GM18526 (cell line): ENCODE results near the gene ELL.

Experiments
- POLR2A ChIP-seq: IDR thresholded peaks from 3 replicates; pipeline ENCODE4 v1.6.1; 2011; ENCODE audit not compliant: insufficient read length; ENCODE audit errors: extremely low read depth

The ELL gene

DNA sequence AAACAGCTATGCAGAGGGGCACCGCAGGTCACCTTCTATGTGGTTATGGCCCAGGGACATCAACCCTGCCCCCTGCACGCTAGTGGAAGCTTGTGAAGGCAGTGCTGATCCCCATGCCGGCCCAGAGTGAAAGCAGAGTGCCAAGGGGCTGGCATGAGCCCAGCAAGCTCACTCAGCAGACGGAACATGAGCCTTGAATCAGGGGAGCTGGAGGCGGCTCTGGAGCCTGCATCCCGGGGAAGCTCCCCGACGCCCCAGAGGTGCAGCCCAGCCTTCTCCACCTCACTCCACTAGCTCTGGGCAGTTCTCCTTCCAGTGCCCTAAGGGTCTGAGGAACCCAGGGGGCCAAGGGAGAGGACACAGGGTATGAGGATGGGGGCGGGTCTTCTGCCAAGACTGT lies 64.9 kb downstream of the ELL start:
- no peak for TF ChIP-seq POLR2A

DNA sequence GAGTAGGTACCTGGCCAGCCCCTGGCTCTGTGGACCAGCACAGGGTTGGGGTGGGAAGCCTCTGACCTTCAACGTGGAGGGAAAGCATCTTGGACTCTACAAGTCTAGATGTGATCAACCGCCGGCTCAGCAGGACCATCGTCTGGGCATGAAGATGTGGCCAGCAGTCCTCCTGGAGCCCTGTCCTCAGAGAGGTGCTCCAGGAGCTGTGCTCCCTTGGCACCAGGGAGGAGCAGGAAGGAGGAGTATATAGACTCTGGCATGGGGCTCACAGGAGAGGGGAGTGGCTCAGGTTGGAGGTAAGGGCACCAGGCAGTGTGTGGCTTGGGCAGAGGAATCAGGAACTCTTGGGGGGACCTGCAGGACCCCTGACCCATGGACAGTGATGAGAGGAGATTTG lies 65.6 kb downstream of the ELL start:
- no peak for TF ChIP-seq POLR2A

- no peak for TF ChIP-seq POLR2A
Measured at GRCh38 chr19:18453269-18454024, 68.4 kb downstream of the ELL start.

- no peak for TF ChIP-seq POLR2A
Measured at GRCh38 chr19:18452386-18452785, 69.5 kb downstream of the ELL start.

DNA sequence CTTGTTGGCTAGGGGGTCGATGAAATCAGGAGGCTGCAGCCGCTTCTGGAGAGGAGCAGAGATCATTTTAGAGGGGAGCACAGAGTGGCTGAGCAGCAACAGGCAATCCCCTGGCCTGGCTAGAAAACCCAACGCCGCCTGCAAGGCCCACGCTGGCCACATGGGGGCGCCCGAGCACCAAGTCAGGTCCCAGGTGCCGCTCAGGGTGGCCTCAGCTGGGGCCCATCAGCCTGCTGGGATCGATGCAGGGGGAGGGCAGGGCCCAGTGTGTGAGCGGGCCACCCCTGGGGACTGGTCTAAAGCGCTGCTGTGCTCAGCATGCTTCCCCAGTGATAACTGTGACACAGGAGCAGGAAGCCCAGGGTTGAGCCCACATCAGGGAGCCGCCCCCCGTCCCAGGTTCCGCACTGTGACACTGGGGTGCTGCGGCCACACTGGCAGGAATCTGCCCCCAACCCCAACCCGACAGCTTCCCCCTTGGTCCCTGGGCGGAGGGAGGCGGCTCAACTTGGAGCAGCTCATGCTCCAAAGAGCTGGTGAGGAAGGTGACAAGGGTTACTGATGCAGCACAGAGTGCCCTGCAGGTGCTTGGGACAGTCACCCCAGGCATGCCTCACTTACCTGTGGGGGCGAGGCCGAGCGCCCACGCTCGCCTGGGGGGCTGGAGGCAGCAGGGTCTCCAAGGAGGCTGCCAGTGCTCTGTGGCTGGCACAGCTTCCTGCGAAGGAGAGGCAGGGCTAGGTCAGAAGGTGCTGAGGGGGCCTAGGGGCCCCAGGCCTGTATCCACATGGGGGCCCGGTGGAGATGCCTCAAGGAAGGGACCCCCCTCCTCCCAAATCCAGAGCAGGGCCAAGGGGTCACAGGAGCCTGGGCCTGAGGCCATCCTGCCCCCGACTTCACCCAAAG lies 70.7 kb downstream of the ELL start:
- TF ChIP-seq POLR2A = no peak

DNA sequence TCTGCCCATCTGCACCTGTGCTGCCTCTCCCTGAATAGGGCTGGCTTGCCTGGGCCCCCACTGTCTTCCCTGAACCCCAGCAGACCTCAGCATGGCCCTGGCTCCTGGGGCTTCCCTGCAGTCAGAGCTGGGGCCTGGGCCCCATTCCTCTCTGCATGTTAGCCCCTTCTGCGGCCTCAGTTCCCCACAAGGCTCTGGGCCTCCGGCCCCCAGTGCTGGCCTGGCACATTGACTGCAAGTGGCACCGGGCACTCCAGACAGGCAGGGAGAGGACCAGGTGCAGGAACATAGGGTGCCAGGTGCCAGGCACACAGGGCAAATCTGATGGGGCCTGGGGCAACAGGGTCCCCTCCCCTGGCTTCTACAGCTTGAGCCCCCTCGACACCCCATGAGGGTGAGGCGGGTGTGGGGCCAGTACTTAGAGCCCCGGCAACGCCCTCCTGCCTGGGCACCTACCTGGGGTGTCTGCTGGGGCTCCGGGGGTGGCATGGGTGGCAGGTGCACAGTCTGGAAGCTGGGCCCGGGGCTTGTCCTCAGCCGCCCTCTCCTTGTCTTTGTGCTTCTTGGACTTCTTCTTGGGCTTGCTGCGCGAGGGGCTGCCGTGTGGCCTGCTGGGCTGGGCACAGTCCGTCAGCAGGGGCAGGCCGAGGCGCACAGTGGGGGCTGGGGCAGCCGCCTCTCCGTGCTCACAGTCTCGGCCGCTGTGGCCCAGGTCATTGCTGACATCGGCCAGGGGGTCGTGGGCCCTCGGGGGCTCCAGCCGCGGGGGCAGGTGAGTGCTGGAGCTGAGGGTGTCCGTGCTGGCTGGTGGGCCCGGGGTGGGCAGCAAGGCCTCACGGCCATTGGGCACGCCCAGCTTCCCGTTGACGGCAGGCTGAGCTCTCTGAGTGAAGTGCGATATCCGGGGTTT lies 71.6 kb downstream of the ELL start:
- no peak for TF ChIP-seq POLR2A

DNA sequence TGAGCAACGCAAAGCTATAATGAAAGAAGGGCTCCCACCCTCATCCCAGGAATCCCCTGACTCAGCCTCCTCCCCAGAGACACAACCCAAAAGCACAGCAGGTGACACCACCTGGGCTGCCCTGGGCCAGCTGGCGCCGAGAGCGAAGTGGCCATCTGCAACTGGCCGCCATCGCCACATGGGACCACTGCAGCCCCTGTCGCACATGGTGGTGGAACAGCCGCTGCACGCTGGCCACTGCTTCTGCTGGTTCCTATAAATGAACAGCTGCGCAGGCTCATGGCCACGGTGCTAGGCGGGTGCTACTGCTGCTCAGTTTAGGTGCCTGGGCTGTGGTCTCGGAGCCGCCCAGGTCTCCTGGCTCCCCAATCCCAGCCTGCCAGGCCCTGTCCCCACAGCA lies 72.3 kb downstream of the ELL start:
- TF ChIP-seq POLR2A = no peak

GRCh38 chr19:18446811-18447359 lies 75.0 kb downstream of the ELL start:
- no peak for TF ChIP-seq POLR2A

DNA sequence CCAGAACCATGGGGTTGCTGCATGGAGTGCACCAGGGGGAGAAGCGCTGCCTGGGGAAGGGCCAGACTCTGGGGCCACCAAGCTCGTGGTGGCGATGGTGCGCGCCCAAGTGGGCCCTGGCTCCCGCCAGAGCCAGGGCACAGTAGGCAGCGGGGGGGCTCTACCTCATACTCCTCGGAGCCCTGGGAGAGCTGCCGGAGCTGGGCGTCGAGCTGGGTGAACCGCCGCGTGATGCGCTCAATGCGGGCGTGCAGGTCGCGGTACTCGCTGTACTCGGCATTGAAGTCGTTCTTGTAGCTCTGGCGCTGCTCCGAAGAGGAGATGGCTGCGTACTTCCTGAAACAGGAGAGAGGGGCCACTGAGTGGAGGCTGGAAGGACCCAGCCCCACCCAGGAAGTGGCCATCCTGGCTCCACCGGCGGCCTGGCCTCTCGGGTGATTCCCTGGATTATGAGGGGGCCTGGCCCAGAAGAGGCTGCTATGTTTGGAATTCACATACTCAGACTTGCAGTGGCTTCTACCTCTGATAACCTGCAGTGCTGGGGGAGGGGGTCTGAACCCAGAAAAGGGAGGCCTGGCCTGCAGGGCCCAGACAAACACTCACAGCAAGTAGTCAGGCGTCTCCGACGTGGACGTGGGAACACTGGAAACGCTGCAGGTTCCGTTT lies 75.6 kb downstream of the ELL start:
- TF ChIP-seq POLR2A = no peak

DNA sequence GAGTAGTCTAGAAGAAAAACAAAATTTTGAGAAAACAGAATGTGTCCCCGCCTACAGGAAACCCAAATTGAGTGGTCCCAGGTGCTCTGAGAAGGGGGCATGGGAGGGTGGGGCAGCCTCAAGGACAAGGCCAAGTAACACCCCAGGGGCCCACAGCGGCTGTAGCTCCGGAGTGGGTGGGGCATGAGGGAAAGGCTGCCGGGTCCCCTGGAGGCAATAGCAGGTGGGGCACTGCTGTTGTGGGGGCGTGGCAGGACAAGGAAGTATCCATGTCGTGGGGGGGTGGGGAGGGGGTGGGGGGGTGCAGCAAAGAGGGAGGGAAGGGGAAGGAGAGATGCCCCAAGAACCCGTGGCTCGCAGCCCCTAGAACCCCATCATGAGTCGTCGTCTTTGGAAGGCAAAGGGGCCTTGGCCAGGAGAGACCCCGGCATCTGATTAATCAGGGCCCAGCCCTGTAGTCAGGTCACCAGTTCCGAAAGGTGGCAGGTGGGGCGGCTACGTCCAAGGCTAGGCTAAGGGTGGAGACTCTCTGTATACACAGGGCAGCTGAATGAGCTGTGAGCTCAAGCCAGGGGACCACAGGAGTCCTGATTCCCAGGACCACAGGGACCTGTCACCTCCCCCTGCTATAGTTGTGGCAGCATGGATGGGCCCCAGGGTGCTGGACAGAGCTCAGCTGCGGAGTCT lies 76.5 kb downstream of the ELL start:
- TF ChIP-seq POLR2A = no peak

GRCh38 chr19:18444513-18444912 lies 77.4 kb downstream of the ELL start:
- no peak for TF ChIP-seq POLR2A

GRCh38 chr19:18443831-18444230 lies 78.0 kb downstream of the ELL start:
- TF ChIP-seq POLR2A = no peak

GRCh38 chr19:18443406-18443805 lies 78.5 kb downstream of the ELL start:
- TF ChIP-seq POLR2A = no peak

- no peak for TF ChIP-seq POLR2A
Measured at GRCh38 chr19:18442941-18443340, 78.9 kb downstream of the ELL start.
